NCI-H146 treated with DMSO at 0.1 percent for 48 hours (cell line): ENCODE results near the gene ADPRH.

ENCODE experiments used
- DNase-seq: peaks from one replicate; lab custom pipeline; 2025; ENCODE audit not compliant: unreplicated experiment; lab: John Stamatoyannopoulos, UW

Gene ADPRH

GRCh38 chr3:119627461-119627860 is 48.2 kb downstream of the ADPRH start:
- DNase-seq: no peak

- no peak for DNase-seq
Measured at GRCh38 chr3:119628390-119628789, 49.1 kb downstream of the ADPRH start.

GRCh38 chr3:119628816-119629445 is 49.6 kb downstream of the ADPRH start:
- no peak for DNase-seq

GRCh38 chr3:119630128-119630879 is 51.0 kb downstream of the ADPRH start:
- DNase-seq: no peak

- no peak for DNase-seq
Measured at GRCh38 chr3:119630880-119631329, 51.6 kb downstream of the ADPRH start.

GRCh38 chr3:119631516-119631915 is 52.2 kb downstream of the ADPRH start:
- no peak for DNase-seq

GRCh38 chr3:119632216-119632615 is 52.9 kb downstream of the ADPRH start:
- DNase-seq: no peak

- no peak for DNase-seq
Measured at GRCh38 chr3:119632829-119633228, 53.5 kb downstream of the ADPRH start.

- no peak for DNase-seq
Measured at GRCh38 chr3:119635719-119636118, 56.4 kb downstream of the ADPRH start.

- DNase-seq: no peak
Measured at GRCh38 chr3:119636249-119636648, 57.0 kb downstream of the ADPRH start.

- no peak for DNase-seq
Measured at GRCh38 chr3:119636891-119637611, 57.8 kb downstream of the ADPRH start.

GRCh38 chr3:119637679-119638477 is 58.6 kb downstream of the ADPRH start:
- no peak for DNase-seq
